Gastrocnemius medialis (tissue), 4 donors: Measurements from ENCODE around the gene HMGA1.

Source experiments
- CTCF ChIP-seq, 5 experiments: fragments of 450-650 bp in 3 of 5; fragments of 200-600 bp in 2 of 5; sonication (generic) in 2 of 5; IDR thresholded peaks in 4 of 5; conservative IDR thresholded peaks in 1 of 5; 1 replicate in 4 of 5; 2 replicates in 1 of 5; pipeline ENCODE4 v1.5.1; 2016 to 2019; ENCODE audit warnings: antibody characterized with exemption in 5 of 5, mild to moderate bottlenecking in 3 of 5, moderate library complexity in 3 of 5
- POLR2A ChIP-seq, 2 donors: fragments of 450-650 bp; IDR thresholded peaks; one replicate each; pipeline ENCODE4 v1.6.1; 2017; ENCODE audit warnings: antibody characterized with exemption in 2 of 2, mild to moderate bottlenecking in 2 of 2, moderate library complexity in 2 of 2

GRCh38 chr6:34236443-34237315 lies at the start of gene HMGA1:
- TF ChIP-seq POLR2A (IDR thresholded peaks at IDR 0.05) (peak; percentile 93 to 99), CTCF (IDR thresholded peaks at IDR 0.05 in 4 of 5, conservative IDR thresholded peaks at IDR 0.05 in 1 of 5) (no peak)
